ENCODE data around the gene CNKSR3. TPM values are rescaled to one million over a fixed set of nuclear protein-coding genes. Genes with fewer than 3 reads are reported as not detected.

CNKSR3 gene
- polyA plus RNA-seq, 1 experiment, result 5.2 TPM

- DNase-seq (ENCODE audit: low read depth), result no peak
- no peaks in the 10 kb centered on the region for H3K36me3 ChIP-seq (ENCODE audit: control insufficient read depth, insufficient read depth, low read length)
- H3K4me3 ChIP-seq (ENCODE audit: low read depth, low read length), result no peak overlapping the region
- TF ChIP-seq CTCF (IDR thresholded peaks at IDR 0.05; ENCODE audit: insufficient read depth, low read depth, low read length), result no peak
- ChIA-PET POLR2A (no interaction called here), CTCF (interaction anchor here (0.6 kb wide), 1 partner anchor 8 kb away, joined by 4 read pairs; no protein-coding TSS in a partner anchor)
- H3K27me3 ChIP-seq (ENCODE audit: control insufficient read depth, insufficient read depth, low read length), result no peaks in the 10 kb centered on the region
These were observed 17.9 kb upstream of the CNKSR3 start for GRCh38 chr6:154528310-154528915.

- CTCF ChIA-PET, result no interaction called here
- TF ChIP-seq CTCF (IDR thresholded peaks at IDR 0.05; ENCODE audit: insufficient read depth, low read depth, low read length), result no peak
- POLR2A ChIA-PET, result no interaction called here
These were observed 16.5 kb upstream of the CNKSR3 start for GRCh38 chr6:154526996-154527395.

GRCh38 chr6:154522576-154522975 lies 12.1 kb upstream of the CNKSR3 start:
- POLR2A ChIA-PET, result no interaction called here
- no peak for DNase-seq (ENCODE audit: low read depth)
- CTCF ChIA-PET, result no interaction called here
- no peaks in the 10 kb centered on the region for H3K36me3 ChIP-seq (ENCODE audit: control insufficient read depth, insufficient read depth, low read length)
- H3K27me3 ChIP-seq (ENCODE audit: control insufficient read depth, insufficient read depth, low read length), result no peaks in the 10 kb centered on the region
- no peak overlapping the region for H3K4me3 ChIP-seq (ENCODE audit: low read depth, low read length)
- no peak for TF ChIP-seq CTCF (IDR thresholded peaks at IDR 0.05; ENCODE audit: insufficient read depth, low read depth, low read length)

More at GRCh38 chr6:154526996-154527395, 16.5 kb upstream of the CNKSR3 start:
- DNase-seq (ENCODE audit: low read depth), result no peak
- Histone ChIP-seq H3K4me3 (ENCODE audit: low read depth, low read length) (no peak overlapping the region), H3K27me3 (ENCODE audit: control insufficient read depth, insufficient read depth, low read length) (no peaks in the 10 kb centered on the region), H3K36me3 (ENCODE audit: control insufficient read depth, insufficient read depth, low read length) (no peaks in the 10 kb centered on the region)

- Histone ChIP-seq H3K4me3 (ENCODE audit: low read depth, low read length) (no peak overlapping the region), H3K27me3 (ENCODE audit: control insufficient read depth, insufficient read depth, low read length) (no peaks in the 10 kb centered on the region), H3K36me3 (ENCODE audit: control insufficient read depth, insufficient read depth, low read length) (no peaks in the 10 kb centered on the region)
- CTCF ChIA-PET, result interaction anchor here (0.6 kb wide), 1 partner anchor 226 kb away, joined by 8 read pairs; no protein-coding TSS in a partner anchor
- POLR2A ChIA-PET, result no interaction called here
- no peak for TF ChIP-seq CTCF (IDR thresholded peaks at IDR 0.05; ENCODE audit: insufficient read depth, low read depth, low read length)
- no peak for DNase-seq (ENCODE audit: low read depth)
These were observed 10.9 kb upstream of the CNKSR3 start for GRCh38 chr6:154521412-154521811.

GRCh38 chr6:154520280-154520679 lies 9.8 kb upstream of the CNKSR3 start:
- ChIA-PET POLR2A (no interaction called here), CTCF (interaction anchor here (1.0 kb wide), 1 partner anchor 9 kb away, joined by 4 read pairs; no protein-coding TSS in a partner anchor)
- Histone ChIP-seq H3K36me3 (ENCODE audit: control insufficient read depth, insufficient read depth, low read length) (no peaks in the 10 kb centered on the region), H3K27me3 (ENCODE audit: control insufficient read depth, insufficient read depth, low read length) (no peaks in the 10 kb centered on the region), H3K4me3 (ENCODE audit: low read depth, low read length) (no peak overlapping the region)
- DNase-seq (ENCODE audit: low read depth), result no peak
- TF ChIP-seq CTCF (IDR thresholded peaks at IDR 0.05; ENCODE audit: insufficient read depth, low read depth, low read length), result no peak

All from BJ (cell line).